Measurements from ENCODE around the gene BABAM1. TPM values are rescaled to one million over a fixed set of nuclear protein-coding genes. Genes with fewer than 3 reads are reported as not detected.

Gene BABAM1
- polyA plus RNA-seq, 3 donors, result 76.9 to 106 (median 90.3) TPM

GRCh38 chr19:17242431-17243208 is 24.6 kb upstream of the BABAM1 start:
- Histone ChIP-seq H3K9me3 (replicated peaks in 1 of 2; ENCODE audit: control insufficient read depth in 1 of 2, insufficient read depth in 1 of 2, low read length in 2 of 2) (no peaks in the 10 kb centered on the region), H2AFZ (ENCODE audit: insufficient read depth, low read depth, low read length, poor library complexity, severe bottlenecking) (no peak overlapping the region), H3K9ac (ENCODE audit: insufficient read depth, low read length, poor library complexity, severe bottlenecking) (no peak overlapping the region), H3K27me3 (ENCODE audit: control insufficient read depth in 2 of 2, insufficient read depth in 2 of 2, low read length in 2 of 2) (peaks cover 0 to 7% of the 10 kb centered on the region in 2 donors), H4K20me1 (ENCODE audit: insufficient read depth, low read length) (peaks cover 31% of the 10 kb centered on the region), H3K36me3 (replicated peaks in 1 of 2; ENCODE audit: control insufficient read depth in 1 of 2, insufficient read depth in 2 of 2, low read length in 2 of 2) (peaks cover 0 to 6% of the 10 kb centered on the region in 2 donors), H3K4me1 (ENCODE audit: control insufficient read depth in 1 of 2, insufficient read depth in 2 of 2, low read length in 2 of 2) (peaks cover 20 to 32% of the 10 kb centered on the region in 2 donors), H3K4me2 (replicated peaks; ENCODE audit: extremely low read depth, low read length, poor library complexity, severe bottlenecking) (no peak overlapping the region), H3K4me3 (replicated peaks in 1 of 3; ENCODE audit: low read depth in 2 of 3, low read length in 3 of 3) (no peak overlapping the region), H3K27ac (ENCODE audit: low read depth in 1 of 2, low read length in 2 of 2) (no peak overlapping the region), H3K79me2 (ENCODE audit: insufficient read depth, low read length) (peaks cover 6% of the 10 kb centered on the region)
- Mint-ChIP-seq H3K36me3 (peaks cover 7 to 10% of the 10 kb centered on the region in 2 donors), H3K27me3 (ENCODE audit: low read depth in 3 of 3) (peaks cover 7 to 19% (median 15%) of the 10 kb centered on the region in 3 donors), H3K4me3 (peak overlapping the region in 1 of 2 donors; percentile 62), H3K9me3 (peaks cover 0 to 6% (median 3%) of the 10 kb centered on the region in 7 donors), H3K27ac (peak overlapping the region in 1 of 7 donors; percentile 25), H3K4me1 (peaks cover 26% of the 10 kb centered on the region)
- intact Hi-C loops (cut with micrococcal nuclease), result no loop called here
- no peak for DNase-seq
- TF ChIP-seq CTCF (IDR thresholded peaks at IDR 0.05), result no peak
- WGBS (ENCODE audit: insufficient coverage), result no CpG with 5 or more reads among the region's 8 CpGs

- TF ChIP-seq CTCF (IDR thresholded peaks at IDR 0.05), result no peak
- no peak overlapping the region for H2AFZ ChIP-seq (ENCODE audit: insufficient read depth, low read depth, low read length, poor library complexity, severe bottlenecking)
- peaks cover 0 to 4% of the 10 kb centered on the region in 2 donors for H3K36me3 ChIP-seq (replicated peaks in 1 of 2; ENCODE audit: control insufficient read depth in 1 of 2, insufficient read depth in 2 of 2, low read length in 2 of 2)
- H3K9ac ChIP-seq (ENCODE audit: insufficient read depth, low read length, poor library complexity, severe bottlenecking), result no peak overlapping the region
- Mint-ChIP-seq H3K4me3 (peak overlapping the region in 1 of 2 donors; percentile 76), H3K36me3 (peaks cover 0 to 3% of the 10 kb centered on the region in 2 donors), H3K27ac (peak overlapping the region in 1 of 7 donors; percentile 25), H3K27me3 (ENCODE audit: low read depth in 3 of 3) (peaks cover 9 to 19% (median 15%) of the 10 kb centered on the region in 3 donors), H3K9me3 (peaks cover 0 to 6% (median 3%) of the 10 kb centered on the region in 7 donors), H3K4me1 (peaks cover 26% of the 10 kb centered on the region)
- no peaks in the 10 kb centered on the region for H3K9me3 ChIP-seq (replicated peaks in 1 of 2; ENCODE audit: control insufficient read depth in 1 of 2, insufficient read depth in 1 of 2, low read length in 2 of 2)
- intact Hi-C loops (cut with micrococcal nuclease), result no loop called here
- no peak overlapping the region for H3K4me3 ChIP-seq (replicated peaks in 1 of 3; ENCODE audit: low read depth in 2 of 3, low read length in 3 of 3)
- WGBS (ENCODE audit: insufficient coverage), result 90% methylated on average over 7 of the region's 8 CpGs
- H3K4me1 ChIP-seq (ENCODE audit: control insufficient read depth in 1 of 2, insufficient read depth in 2 of 2, low read length in 2 of 2), result peaks cover 20 to 32% of the 10 kb centered on the region in 2 donors
- H4K20me1 ChIP-seq (ENCODE audit: insufficient read depth, low read length), result peaks cover 31% of the 10 kb centered on the region
- H3K27me3 ChIP-seq (ENCODE audit: control insufficient read depth in 2 of 2, insufficient read depth in 2 of 2, low read length in 2 of 2), result peaks cover 0 to 7% of the 10 kb centered on the region in 2 donors
- H3K4me2 ChIP-seq (replicated peaks; ENCODE audit: extremely low read depth, low read length, poor library complexity, severe bottlenecking), result no peak overlapping the region
- peaks cover 6% of the 10 kb centered on the region for H3K79me2 ChIP-seq (ENCODE audit: insufficient read depth, low read length)
- H3K27ac ChIP-seq (ENCODE audit: low read depth in 1 of 2, low read length in 2 of 2), result no peak overlapping the region
- DNase-seq, result no peak
Measured at GRCh38 chr19:17243211-17243829, 23.9 kb upstream of the BABAM1 start.
